Measurements from ENCODE around the gene FADS1.

DNA sequence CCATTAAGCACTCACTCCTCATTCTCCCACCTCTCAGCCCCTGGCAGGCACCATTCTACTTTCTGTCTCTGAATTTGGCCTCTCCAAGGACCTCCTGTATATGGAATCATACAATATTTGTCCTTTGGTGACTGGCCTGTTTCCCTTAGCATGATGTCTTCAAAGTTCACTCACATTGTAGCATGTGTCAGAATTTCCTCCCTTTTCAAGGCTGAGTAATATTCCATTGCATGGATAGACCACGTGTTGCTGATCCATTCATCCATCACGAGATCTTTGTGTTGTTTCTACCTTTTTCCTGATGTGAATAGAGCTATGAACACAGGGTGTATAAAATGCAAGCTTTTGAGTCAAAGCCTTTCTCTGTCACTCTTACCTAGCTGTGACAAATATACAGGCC, 22.9 kb upstream of the FADS1 start:
- TF ChIP-seq POLR2AphosphoS5 (IDR thresholded peaks at IDR 0.05; ENCODE audit: low read depth, low read length) (no peak), POLR2A (IDR thresholded peaks at IDR 0.05; ENCODE audit: low read depth, low read length) (no peak)

Measured in GM12892 (cell line).